GM12875 (cell line): ENCODE measurements around the gene EAF1.
A peak's percentile ranks its signal among the peaks of the same experiment; 100 is the strongest.
"Not testable (repeated sequence)": the region's sequence is repeated elsewhere in the genome, so short reads cannot be mapped to it uniquely, and the experiment has no call there.

Experiments used
- H3K4me3 ChIP-seq: one replicate; pipeline ENCODE4 v1.5.1; 2011; ENCODE audit warnings: low read depth, low read length, control low read depth
- CTCF ChIP-seq: IDR thresholded peaks from 2 replicates; pipeline ENCODE4 v1.5.1; 2011; ENCODE audit warnings: low read depth, mild to moderate bottlenecking, control low read depth, inconsistent platforms, low read length, moderate library complexity, borderline replicate concordance; ENCODE audit not compliant: insufficient read depth

EAF1 gene

DNA sequence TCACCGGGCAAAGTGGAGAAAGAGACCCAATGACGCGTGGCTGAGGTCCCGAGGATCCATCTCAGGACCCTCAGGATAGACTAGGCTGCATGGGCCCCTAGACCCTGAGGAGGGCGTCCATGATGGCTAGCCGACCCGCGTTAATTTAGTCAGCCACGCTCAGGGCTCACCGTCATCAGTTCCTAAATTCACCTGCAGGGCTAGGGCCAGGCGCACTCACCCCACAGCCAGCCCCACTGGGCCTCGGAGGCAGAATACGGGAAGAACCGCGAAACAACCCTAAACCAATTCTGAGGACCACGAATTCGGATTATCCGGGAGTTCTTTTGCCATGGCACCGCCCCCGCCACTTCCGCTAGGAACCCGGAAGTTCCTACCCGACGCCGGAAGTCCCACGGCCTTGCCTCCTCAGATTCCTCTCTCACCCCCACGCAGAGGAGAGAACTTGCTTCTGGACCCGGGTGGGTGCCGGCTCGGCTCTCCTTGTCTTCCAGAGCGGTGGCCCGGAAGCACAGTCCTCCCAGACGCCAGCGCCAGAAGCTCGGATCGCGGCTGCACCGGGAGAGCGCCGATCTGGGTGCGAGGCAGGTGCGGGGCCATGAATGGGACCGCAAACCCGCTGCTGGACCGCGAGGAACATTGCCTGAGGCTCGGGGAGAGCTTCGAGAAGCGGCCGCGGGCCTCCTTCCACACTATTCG is at the start of gene EAF1, which contains the start of gene METTL6:
TSS of gene EAF1 (plus strand) at position 417 of the 699 bp plus-strand sequence. CDS start at position 599, 182 bp downstream.
TSS of gene METTL6 (minus strand) at position 363 of the 699 bp plus-strand sequence. CDS start 1,033 bp downstream, outside the sequence.
- H3K4me3 ChIP-seq: peak within 1 kb of the TSS; percentile 84
- TF ChIP-seq CTCF: peak; percentile 23; the same call in 1 of the 2 replicates

DNA sequence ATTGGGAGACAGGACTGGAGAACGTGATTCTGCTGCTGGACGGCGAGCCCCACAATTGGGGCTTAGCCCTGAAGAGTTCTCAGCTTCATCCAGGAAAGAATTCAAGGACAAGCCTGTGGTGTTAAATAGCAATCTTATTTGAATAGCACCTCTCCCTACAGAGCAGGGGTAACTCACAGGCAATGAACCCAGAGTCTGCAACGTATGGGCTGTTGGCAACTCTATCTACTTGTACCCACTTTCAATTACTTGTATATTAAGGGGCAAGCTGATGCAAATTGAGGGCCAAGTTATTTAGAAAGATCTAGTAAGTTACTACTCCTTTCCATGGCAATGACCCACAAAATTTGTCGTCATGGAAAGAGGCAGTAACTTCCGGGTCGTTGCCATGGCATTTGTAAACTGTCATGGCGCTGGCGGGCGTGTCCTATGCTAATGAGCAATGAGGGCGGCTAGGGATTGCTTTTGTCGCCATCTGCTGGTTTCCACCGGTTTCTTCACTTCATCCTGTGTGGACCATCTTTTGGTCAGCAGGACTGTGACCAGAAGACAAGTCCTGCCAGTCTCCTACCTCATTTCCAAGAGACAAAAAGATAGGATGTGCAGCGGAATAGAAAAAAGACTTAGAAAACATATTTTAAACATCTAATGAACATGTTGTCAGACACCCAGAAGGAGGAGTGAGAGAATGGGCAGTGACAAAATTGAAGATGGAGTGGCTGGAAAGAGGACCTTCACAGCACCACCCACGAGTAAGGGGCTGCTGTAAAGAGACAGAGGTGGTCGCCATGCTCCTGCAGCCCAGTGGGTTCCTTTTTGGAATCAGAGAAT is 49.2 kb upstream of the EAF1 start:
- peak; percentile 79 for TF ChIP-seq CTCF
- no peak overlapping the region for H3K4me3 ChIP-seq

DNA sequence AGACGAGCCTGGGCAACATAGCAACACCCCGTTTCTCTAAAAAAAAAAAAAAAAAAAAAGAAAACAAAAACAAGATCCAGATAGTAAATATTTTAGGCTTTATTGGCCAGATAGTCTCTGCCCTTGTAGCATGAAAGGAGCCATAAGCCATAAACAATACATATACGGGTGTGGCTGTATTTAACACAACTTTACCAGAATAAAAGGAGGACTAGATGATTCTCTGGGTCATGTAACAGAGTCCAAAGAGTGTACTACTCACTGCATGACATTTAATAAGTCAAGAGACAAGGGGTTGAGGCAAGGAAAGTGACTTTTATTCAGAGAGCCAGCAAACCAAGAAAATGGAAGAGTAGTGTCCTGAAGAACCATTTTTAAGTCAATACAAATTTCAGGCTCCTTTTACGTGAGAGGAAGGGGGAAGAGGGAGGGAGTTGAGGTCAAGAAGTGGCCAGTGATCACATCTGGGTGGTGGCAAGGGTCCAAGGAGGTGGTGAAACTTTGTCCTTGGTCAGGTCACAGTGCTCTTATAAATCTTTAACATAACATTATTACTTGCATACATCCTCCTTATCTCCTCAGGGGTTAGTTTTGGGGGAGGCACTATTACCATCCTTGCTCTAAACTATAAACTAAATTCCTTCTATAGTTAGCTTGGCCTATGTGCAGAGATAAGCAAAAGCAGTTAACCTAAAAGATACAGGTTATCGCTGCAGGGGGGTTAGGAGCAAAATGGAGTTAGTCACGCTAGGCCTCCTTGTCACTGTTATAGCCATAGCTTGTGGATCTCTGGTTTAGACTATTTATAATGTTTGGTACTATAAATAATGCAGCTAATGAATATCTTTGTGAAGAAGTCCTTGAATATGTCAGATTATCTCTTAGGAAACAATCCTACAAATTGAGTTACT is 46.2 kb upstream of the EAF1 start:
- no peak overlapping the region for H3K4me3 ChIP-seq
- no peak for TF ChIP-seq CTCF

DNA sequence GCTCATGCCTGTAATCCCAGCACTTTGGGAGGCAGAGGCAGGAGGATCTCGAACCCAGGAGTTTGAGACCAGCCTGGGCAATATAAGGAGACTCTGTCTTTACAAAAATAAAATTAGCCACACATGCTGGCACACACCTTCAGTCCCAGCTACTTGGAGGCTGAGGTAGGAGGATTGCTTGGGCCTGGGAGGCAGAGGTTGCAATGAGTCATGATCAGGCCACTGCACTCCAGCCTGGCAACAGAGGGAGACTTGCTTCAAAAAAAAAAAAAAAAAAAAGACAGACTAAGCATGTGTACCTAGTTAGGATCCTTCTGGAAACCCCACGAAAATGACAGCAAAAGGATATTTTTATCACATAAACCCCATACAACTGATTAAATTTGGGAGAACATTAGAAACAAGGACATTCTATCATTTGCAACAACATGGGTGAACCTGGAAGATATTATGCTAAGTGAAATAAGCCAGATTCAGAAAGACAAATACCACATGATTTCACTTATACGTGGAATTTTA is 44.9 kb upstream of the EAF1 start:
- TF ChIP-seq CTCF: no peak
- no peak overlapping the region for H3K4me3 ChIP-seq

DNA sequence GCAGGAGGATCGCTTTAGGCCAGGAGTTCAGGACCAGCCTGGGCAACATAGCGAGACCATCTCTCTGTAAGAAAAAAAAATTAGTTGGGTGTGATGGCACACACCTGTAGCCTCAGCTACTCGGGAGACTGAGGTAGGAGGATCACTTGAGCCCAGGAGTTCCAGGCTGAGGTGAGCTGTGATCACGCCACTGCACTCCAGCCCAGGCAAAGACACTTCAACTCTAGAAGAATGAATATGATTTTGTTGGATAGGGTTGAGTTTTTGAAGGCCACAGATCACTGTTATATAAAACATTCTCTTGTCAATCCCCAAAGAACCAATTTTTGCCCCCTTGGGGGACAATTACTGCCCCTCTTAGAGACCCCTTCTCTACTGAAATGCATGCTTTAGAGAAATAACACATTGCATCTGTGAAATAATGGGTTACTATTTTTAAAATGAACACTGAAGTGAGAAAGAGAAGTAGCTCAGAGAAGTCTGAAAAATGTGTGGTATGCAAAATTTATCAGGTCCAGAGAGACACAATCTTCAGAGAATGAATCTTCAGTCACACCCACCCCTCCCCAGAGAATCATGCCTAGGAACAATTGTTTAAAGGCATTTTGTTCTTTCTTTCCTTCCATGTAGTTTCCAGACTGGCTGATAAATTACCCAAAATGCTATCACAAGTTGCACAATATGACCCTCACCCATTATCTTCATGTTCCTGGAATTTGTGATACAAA is 42.7 kb upstream of the EAF1 start:
- no peak for TF ChIP-seq CTCF
- H3K4me3 ChIP-seq: peak overlapping the region; percentile 10

GRCh38 chr3:15385238-15385695 is 42.1 kb upstream of the EAF1 start:
- H3K4me3 ChIP-seq: not testable (repeated sequence)
